HCT116 (cell line): Measurements from ENCODE around the gene ARID1A. TPM values are rescaled to one million over a fixed set of nuclear protein-coding genes. Genes with fewer than 3 reads are reported as not detected.

Source experiments
- ATAC-seq: fragments of 200-7000 bp; cut with Tn5 transposase; 2 replicates; pipeline ENCODE4 v1.9.1; 2020; ENCODE audit warnings: mild to moderate bottlenecking, moderate library complexity
- BruUV-seq: library from RNA; stranded (reverse); fragments of 400-500 nt; replicated peaks from 2 replicates; lab custom pipeline; 2021; lab: Mats Ljungman, UMichigan
- CTCF ChIA-PET: fragments of 300-600 bp; sonication (Branson Sonifier 250); formaldehyde crosslinking; loops from one replicate; lab custom pipeline; 2021; ENCODE audit warnings: antibody characterized with exemption; lab: Charles Lee
- POLR2A ChIA-PET: fragments of 300-600, 350-600 bp; sonication (Branson Sonifier 250); formaldehyde crosslinking; loops from one replicate; lab custom pipeline; 2021; ENCODE audit warnings: antibody characterized with exemption; lab: Charles Lee
- RAD21 ChIA-PET, 2 experiments: fragments of 300-600 bp; sonication (Branson Sonifier 250); formaldehyde crosslinking; loops; one replicate each; lab custom pipeline; 2023; ENCODE audit warnings: low total read pairs in 2 of 2; ENCODE audit not compliant: uncharacterized antibody in 2 of 2, unreplicated experiment in 2 of 2, low non-redundant PET in 1 of 2; lab: Charles Lee
- DNase-seq: peaks from one replicate; pipeline ENCODE4 v3.0.0-alpha.2; 2010; ENCODE audit warnings: low read depth, low spot score
- H2AFZ ChIP-seq: fragments of 200-600 bp; shearing (Covaris generic), sonication (generic); 2 replicates; pipeline ENCODE4 v1.6.1; 2017; ENCODE audit warnings: low read depth, mixed run types, mixed read lengths, antibody characterized with exemption, low read length; ENCODE audit not compliant: poor library complexity, severe bottlenecking
- H3K27ac ChIP-seq: 2 replicates; pipeline ENCODE4 v1.5.1; 2012; ENCODE audit warnings: low read depth, low read length
- H3K27me3 ChIP-seq: fragments of 200-600 bp; sonication (generic); 2 replicates; pipeline ENCODE4 v1.6.1; 2016; ENCODE audit warnings: mixed run types, low read length, mixed read lengths; ENCODE audit not compliant: insufficient read depth
- H3K36me3 ChIP-seq, 2 experiments: fragments of 200-500 bp in 1 of 2; fragments of 200-600 bp in 1 of 2; sonication (Bioruptor generic) in 1 of 2; sonication (generic) in 1 of 2; 2 replicates each; pipeline versions ENCODE4 v1.5.1 to v1.6.1; 2014 to 2016; ENCODE audit warnings: low read length in 2 of 2, inconsistent platforms in 1 of 2, mixed read lengths in 1 of 2, mixed run types in 1 of 2; ENCODE audit not compliant: insufficient read depth in 2 of 2, control insufficient read depth in 1 of 2
- H3K4me1 ChIP-seq, 2 experiments: fragments of 200-600 bp in 1 of 2; sonication (generic) in 1 of 2; 2 replicates each; pipeline versions ENCODE4 v1.5.1 to v1.6.1; 2012 to 2017; ENCODE audit warnings: low read length in 2 of 2, inconsistent platforms in 1 of 2, mild to moderate bottlenecking in 1 of 2, mixed read lengths in 1 of 2, mixed run types in 1 of 2, moderate library complexity in 1 of 2; ENCODE audit not compliant: insufficient read depth in 2 of 2, control insufficient read depth in 1 of 2
- H3K4me2 ChIP-seq: fragments of 200-600 bp; sonication (generic); 2 replicates; pipeline ENCODE4 v1.6.1; 2017; ENCODE audit warnings: mixed run types, low read length, mixed read lengths
- H3K4me3 ChIP-seq, 2 experiments: fragments of 200-600 bp in 1 of 2; sonication (generic) in 1 of 2; replicated peaks in 1 of 2; 2 replicates each; pipeline ENCODE4 v1.5.1; 2011 to 2016; ENCODE audit warnings: low read length in 2 of 2, control low read depth in 1 of 2, low read depth in 1 of 2, mild to moderate bottlenecking in 1 of 2, mixed read lengths in 1 of 2, mixed run types in 1 of 2
- H3K79me2 ChIP-seq: fragments of 200-600 bp; sonication (generic); 2 replicates; pipeline ENCODE4 v1.6.1; 2017; ENCODE audit warnings: mild to moderate bottlenecking, mixed run types, low read length, moderate library complexity, mixed read lengths; ENCODE audit not compliant: insufficient read depth
- H3K9ac ChIP-seq: fragments of 200-600 bp; sonication (generic); 2 replicates; pipeline ENCODE4 v1.6.1; 2016; ENCODE audit warnings: low read length, mixed read lengths
- H3K9me2 ChIP-seq: fragments of 200-600 bp; sonication (generic), shearing (Covaris generic); 2 replicates; pipeline ENCODE4 v1.6.1; 2017; ENCODE audit warnings: mixed run types, mild to moderate bottlenecking, moderate library complexity; ENCODE audit not compliant: insufficient read depth
- H3K9me3 ChIP-seq, 2 experiments: fragments of 200-500 bp in 1 of 2; fragments of 200-600 bp in 1 of 2; sonication (Bioruptor generic) in 1 of 2; sonication (generic) in 1 of 2; 2 replicates each; pipeline ENCODE4 v1.6.1; 2014 to 2017; ENCODE audit warnings: low read length in 2 of 2, mixed read lengths in 2 of 2, inconsistent platforms in 1 of 2, low read depth in 1 of 2, mild to moderate bottlenecking in 1 of 2, mixed run types in 1 of 2, moderate library complexity in 1 of 2; ENCODE audit not compliant: control insufficient read depth in 1 of 2, insufficient read depth in 1 of 2
- H4K20me1 ChIP-seq: fragments of 200-600 bp; sonication (generic), shearing (Covaris generic); 2 replicates; pipeline ENCODE4 v1.6.1; 2017; ENCODE audit warnings: mixed run types, mild to moderate bottlenecking, moderate library complexity; ENCODE audit not compliant: insufficient read depth
- CBX3 ChIP-seq: IDR thresholded peaks from 2 replicates; pipeline ENCODE4 v1.6.1; 2012; ENCODE audit warnings: low read depth
- CEBPB ChIP-seq: IDR thresholded peaks from 2 replicates; pipeline ENCODE4 v1.6.1; 2012; ENCODE audit warnings: low read depth
- EGR1 ChIP-seq: IDR thresholded peaks from 2 replicates; pipeline ENCODE4 v1.6.1; 2012; ENCODE audit warnings: low read depth
- ELF1 ChIP-seq: IDR thresholded peaks from 2 replicates; pipeline ENCODE4 v1.6.1; 2012; ENCODE audit warnings: low read depth, borderline replicate concordance
- EZH2 ChIP-seq: fragments of 200-600 bp; sonication (generic); IDR thresholded peaks from 2 replicates; pipeline ENCODE4 v1.6.1; 2017; ENCODE audit warnings: antibody characterized with exemption, mixed run types
- FOSL1 ChIP-seq: IDR thresholded peaks from 2 replicates; pipeline ENCODE4 v1.6.1; 2012; ENCODE audit warnings: low read depth
- POLR2AphosphoS5 ChIP-seq: IDR thresholded peaks from 2 replicates; pipeline ENCODE4 v1.6.1; 2011; ENCODE audit warnings: mild to moderate bottlenecking, low read depth, low read length, moderate library complexity
- RAD21 ChIP-seq: IDR thresholded peaks from 2 replicates; pipeline ENCODE4 v1.6.1; 2012; ENCODE audit warnings: low read depth, mild to moderate bottlenecking
- SP1 ChIP-seq: IDR thresholded peaks from 2 replicates; pipeline ENCODE4 v1.6.1; 2012; ENCODE audit warnings: low read depth
- YY1 ChIP-seq: IDR thresholded peaks from 2 replicates; pipeline ENCODE4 v1.6.1; 2011; ENCODE audit warnings: low read length, low read depth, moderate library complexity, mild to moderate bottlenecking; ENCODE audit not compliant: insufficient replicate concordance; ENCODE audit errors: extremely low read depth
- ZFX ChIP-seq: fragments of 450-650 bp; IDR thresholded peaks from 2 replicates; pipeline ENCODE4 v1.6.1; 2017
- intact Hi-C: fragments of 100-400 bp; cut with micrococcal nuclease; formaldehyde crosslinking; loops from 2 replicates; pipeline ENCODE4 v1.10.0; 2022
- total RNA-seq: library from RNA; stranded (reverse); gene quantifications from one replicate; pipeline ENCODE4 v1.2.1, GENCODE V29; 2021; ENCODE audit not compliant: unreplicated experiment
- TF ChIP-seq, protein P1 (sequence below), 3 experiments: fragments of 200-600 bp in 1 of 3; sonication (generic) in 1 of 3; IDR thresholded peaks in 2 of 3; conservative IDR thresholded peaks in 1 of 3; 2 replicates each; pipeline ENCODE4 v1.5.1; 2012 to 2017; ENCODE audit warnings: low read depth in 2 of 3, low read length in 2 of 3, antibody characterized with exemption in 1 of 3, borderline replicate concordance in 1 of 3, control low read depth in 1 of 3, mild to moderate bottlenecking in 1 of 3, mixed read lengths in 1 of 3, mixed run types in 1 of 3, moderate library complexity in 1 of 3; ENCODE audit not compliant: insufficient read depth in 1 of 3
- TF ChIP-seq, protein P2 (sequence below): IDR thresholded peaks from 2 replicates; pipeline ENCODE4 v1.6.1; 2011; ENCODE audit warnings: mild to moderate bottlenecking, low read length, moderate library complexity; ENCODE audit not compliant: insufficient replicate concordance; ENCODE audit errors: extremely low read depth
- TF ChIP-seq, protein P3 (sequence below): IDR thresholded peaks from 2 replicates; pipeline ENCODE4 v1.6.1; 2012; ENCODE audit warnings: low read depth
- TF ChIP-seq, protein P4 (sequence below): IDR thresholded peaks from 2 replicates; pipeline ENCODE4 v1.6.1; 2012

The ARID1A gene
- total RNA-seq, 1 experiment from 2014 or later, result 62.8 TPM

DNA sequence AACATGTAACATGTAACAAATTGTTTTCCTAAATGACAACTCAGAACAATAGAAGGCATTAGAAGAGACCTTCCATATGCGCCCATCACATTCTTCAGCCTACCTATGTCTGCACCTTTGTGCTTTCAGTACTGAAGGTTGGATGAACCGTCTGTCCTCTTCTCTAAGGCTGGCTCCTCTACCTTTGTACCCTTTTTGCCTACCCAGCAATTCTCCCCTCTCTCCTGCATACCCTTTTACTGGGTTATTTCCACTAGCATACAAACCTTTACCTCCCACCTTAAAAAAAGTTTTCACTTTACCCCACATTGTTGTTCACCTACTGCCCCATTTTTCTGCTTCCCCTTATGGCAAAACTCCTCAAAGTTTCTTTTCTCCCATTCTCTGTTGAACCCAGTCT, 97.1 kb downstream of the ARID1A start:
- ChIA-PET CTCF (no interaction called here), POLR2A (no interaction called here), RAD21 (no interaction called here)
- Histone ChIP-seq H3K9ac (no peak overlapping the region), H3K36me3 (0 out of 4 replicates have a peak, but pooled peaks cover 0 to 4% of the 10 kb centered on the region in 2 experiments), H4K20me1 (no peaks in the 10 kb centered on the region), H3K4me2 (no peak overlapping the region), H3K79me2 (no peaks in the 10 kb centered on the region), H2AFZ (no peak overlapping the region), H3K4me3 (no peak overlapping the region), H3K9me3 (no peaks in the 10 kb centered on the region), H3K9me2 (no peaks in the 10 kb centered on the region), H3K4me1 (peaks cover 0 to 16% of the 10 kb centered on the region in 2 experiments; a peak in 1 of 4 replicates), H3K27me3 (no peaks in the 10 kb centered on the region), H3K27ac (no peak overlapping the region)
- TF ChIP-seq CBX3 (no peak), EGR1 (no peak), SP1 (no peak), RAD21 (no peak), FOSL1 (no peak), POLR2AphosphoS5 (no peak), ELF1 (no peak), CEBPB (no peak), ZFX (no peak), YY1 (no peak), EZH2 (no peak)
- TF ChIP-seq, protein P1, sequence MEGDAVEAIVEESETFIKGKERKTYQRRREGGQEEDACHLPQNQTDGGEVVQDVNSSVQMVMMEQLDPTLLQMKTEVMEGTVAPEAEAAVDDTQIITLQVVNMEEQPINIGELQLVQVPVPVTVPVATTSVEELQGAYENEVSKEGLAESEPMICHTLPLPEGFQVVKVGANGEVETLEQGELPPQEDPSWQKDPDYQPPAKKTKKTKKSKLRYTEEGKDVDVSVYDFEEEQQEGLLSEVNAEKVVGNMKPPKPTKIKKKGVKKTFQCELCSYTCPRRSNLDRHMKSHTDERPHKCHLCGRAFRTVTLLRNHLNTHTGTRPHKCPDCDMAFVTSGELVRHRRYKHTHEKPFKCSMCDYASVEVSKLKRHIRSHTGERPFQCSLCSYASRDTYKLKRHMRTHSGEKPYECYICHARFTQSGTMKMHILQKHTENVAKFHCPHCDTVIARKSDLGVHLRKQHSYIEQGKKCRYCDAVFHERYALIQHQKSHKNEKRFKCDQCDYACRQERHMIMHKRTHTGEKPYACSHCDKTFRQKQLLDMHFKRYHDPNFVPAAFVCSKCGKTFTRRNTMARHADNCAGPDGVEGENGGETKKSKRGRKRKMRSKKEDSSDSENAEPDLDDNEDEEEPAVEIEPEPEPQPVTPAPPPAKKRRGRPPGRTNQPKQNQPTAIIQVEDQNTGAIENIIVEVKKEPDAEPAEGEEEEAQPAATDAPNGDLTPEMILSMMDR (IDR thresholded peaks at IDR 0.05 in 2 of 3, conservative IDR thresholded peaks at IDR 0.05 in 1 of 3; ENCODE audit: borderline replicate concordance in 1 of 3, insufficient read depth in 1 of 3, low read depth in 2 of 3, low read length in 2 of 3), result no peak
- TF ChIP-seq, protein P2, sequence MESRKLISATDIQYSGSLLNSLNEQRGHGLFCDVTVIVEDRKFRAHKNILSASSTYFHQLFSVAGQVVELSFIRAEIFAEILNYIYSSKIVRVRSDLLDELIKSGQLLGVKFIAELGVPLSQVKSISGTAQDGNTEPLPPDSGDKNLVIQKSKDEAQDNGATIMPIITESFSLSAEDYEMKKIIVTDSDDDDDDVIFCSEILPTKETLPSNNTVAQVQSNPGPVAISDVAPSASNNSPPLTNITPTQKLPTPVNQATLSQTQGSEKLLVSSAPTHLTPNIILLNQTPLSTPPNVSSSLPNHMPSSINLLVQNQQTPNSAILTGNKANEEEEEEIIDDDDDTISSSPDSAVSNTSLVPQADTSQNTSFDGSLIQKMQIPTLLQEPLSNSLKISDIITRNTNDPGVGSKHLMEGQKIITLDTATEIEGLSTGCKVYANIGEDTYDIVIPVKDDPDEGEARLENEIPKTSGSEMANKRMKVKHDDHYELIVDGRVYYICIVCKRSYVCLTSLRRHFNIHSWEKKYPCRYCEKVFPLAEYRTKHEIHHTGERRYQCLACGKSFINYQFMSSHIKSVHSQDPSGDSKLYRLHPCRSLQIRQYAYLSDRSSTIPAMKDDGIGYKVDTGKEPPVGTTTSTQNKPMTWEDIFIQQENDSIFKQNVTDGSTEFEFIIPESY, result no peak
- TF ChIP-seq, protein P3, sequence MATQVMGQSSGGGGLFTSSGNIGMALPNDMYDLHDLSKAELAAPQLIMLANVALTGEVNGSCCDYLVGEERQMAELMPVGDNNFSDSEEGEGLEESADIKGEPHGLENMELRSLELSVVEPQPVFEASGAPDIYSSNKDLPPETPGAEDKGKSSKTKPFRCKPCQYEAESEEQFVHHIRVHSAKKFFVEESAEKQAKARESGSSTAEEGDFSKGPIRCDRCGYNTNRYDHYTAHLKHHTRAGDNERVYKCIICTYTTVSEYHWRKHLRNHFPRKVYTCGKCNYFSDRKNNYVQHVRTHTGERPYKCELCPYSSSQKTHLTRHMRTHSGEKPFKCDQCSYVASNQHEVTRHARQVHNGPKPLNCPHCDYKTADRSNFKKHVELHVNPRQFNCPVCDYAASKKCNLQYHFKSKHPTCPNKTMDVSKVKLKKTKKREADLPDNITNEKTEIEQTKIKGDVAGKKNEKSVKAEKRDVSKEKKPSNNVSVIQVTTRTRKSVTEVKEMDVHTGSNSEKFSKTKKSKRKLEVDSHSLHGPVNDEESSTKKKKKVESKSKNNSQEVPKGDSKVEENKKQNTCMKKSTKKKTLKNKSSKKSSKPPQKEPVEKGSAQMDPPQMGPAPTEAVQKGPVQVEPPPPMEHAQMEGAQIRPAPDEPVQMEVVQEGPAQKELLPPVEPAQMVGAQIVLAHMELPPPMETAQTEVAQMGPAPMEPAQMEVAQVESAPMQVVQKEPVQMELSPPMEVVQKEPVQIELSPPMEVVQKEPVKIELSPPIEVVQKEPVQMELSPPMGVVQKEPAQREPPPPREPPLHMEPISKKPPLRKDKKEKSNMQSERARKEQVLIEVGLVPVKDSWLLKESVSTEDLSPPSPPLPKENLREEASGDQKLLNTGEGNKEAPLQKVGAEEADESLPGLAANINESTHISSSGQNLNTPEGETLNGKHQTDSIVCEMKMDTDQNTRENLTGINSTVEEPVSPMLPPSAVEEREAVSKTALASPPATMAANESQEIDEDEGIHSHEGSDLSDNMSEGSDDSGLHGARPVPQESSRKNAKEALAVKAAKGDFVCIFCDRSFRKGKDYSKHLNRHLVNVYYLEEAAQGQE, result no peak
- TF ChIP-seq, protein P4, sequence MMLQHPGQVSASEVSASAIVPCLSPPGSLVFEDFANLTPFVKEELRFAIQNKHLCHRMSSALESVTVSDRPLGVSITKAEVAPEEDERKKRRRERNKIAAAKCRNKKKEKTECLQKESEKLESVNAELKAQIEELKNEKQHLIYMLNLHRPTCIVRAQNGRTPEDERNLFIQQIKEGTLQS, result no peak
- no TSS peak for BruUV-seq
- ATAC-seq, result no peak
- DNase-seq, result no peak
- intact Hi-C loops, result no loop called here
